Activated naive CD4-positive, alpha-beta T cell treated with anti-CD3 and anti-CD28 coated beads for 36 hours (primary cell): Measurements from ENCODE around the gene RUVBL2. TPM values are rescaled to one million over a fixed set of nuclear protein-coding genes. Genes with fewer than 3 reads are reported as not detected.
"Not testable (repeated sequence)": the region's sequence is repeated elsewhere in the genome, so short reads cannot be mapped to it uniquely, and the experiment has no call there.

Experiments used
- CTCF ChIA-PET: fragments of 350-600 bp; sonication (Branson Sonifier 250); formaldehyde crosslinking; loops from one replicate; lab custom pipeline; 2021; ENCODE audit warnings: antibody characterized with exemption; lab: Charles Lee
- DNase-seq: peaks from one replicate; pipeline ENCODE4 v3.0.0-alpha.2; 2020
- H3K27ac Mint-ChIP-seq: one replicate; pipeline ENCODE4 v1.8.0; 2021; ENCODE audit warnings: mild to moderate bottlenecking, mixed read lengths
- H3K27me3 Mint-ChIP-seq: one replicate; pipeline ENCODE4 v1.8.0; 2021; ENCODE audit warnings: low read depth, mixed read lengths
- H3K36me3 Mint-ChIP-seq: one replicate; pipeline ENCODE4 v1.8.0; 2021; ENCODE audit warnings: low read depth, mixed read lengths
- H3K4me1 Mint-ChIP-seq: one replicate; pipeline ENCODE4 v1.8.0; 2021; ENCODE audit warnings: low read depth, mixed read lengths
- H3K4me3 Mint-ChIP-seq: one replicate; pipeline ENCODE4 v1.8.0; 2021; ENCODE audit warnings: mild to moderate bottlenecking, moderate library complexity, mixed read lengths
- H3K9me3 Mint-ChIP-seq: one replicate; pipeline ENCODE4 v1.8.0; 2021; ENCODE audit warnings: mixed read lengths
- intact Hi-C: fragments of 100-400 bp; cut with micrococcal nuclease; formaldehyde crosslinking; loops from one replicate; pipeline ENCODE4 v1.15.1; 2023
- total RNA-seq, 2 experiments: library from RNA; stranded (reverse); gene quantifications; one replicate each; pipeline ENCODE4 v1.2.3, GENCODE V29; 2021

RUVBL2 gene
- total RNA-seq, 2 experiments from 2014 or later = 119 to 126 TPM

DNA sequence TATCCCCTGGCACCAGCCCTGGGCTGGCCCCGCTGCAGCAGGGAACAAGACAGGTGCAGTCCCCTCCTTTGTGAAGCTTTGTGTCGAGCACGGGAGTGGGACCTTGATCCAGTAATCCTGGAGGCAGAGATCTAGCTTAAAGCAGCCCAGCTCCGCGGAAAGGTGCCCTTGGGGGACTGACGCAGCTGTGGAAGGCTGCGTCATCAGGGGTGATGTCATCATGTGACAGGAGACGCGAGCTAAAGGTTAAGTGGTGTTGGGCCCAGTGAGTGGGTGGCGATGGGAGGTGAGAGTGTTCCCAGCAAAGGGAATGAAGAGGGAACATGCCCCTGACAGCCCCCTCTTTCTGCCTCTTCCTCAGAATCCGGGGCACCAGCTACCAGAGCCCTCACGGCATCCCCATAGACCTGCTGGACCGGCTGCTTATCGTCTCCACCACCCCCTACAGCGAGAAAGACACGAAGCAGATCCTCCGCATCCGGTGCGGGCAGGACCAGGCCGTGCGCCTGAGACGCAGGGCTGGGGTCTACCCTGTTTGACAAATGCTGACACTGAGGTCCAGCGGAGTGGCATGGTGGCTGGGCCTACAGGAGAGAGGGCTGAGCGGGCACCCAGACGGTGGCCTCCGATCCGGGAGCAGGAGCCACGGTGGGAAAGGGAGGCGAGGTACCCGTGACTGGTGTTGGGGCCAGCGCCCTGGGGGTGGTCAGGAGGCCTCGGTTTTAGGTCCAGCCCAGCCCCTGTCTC, 20.6 kb downstream of the RUVBL2 start:
- intact Hi-C loops = no loop called here
- Mint-ChIP-seq H3K9me3 (no peaks in the 10 kb centered on the region), H3K27ac (no peak overlapping the region), H3K4me1 (peaks cover 17% of the 10 kb centered on the region), H3K4me3 (no peak overlapping the region), H3K27me3 (peaks cover 7% of the 10 kb centered on the region), H3K36me3 (peaks cover 17% of the 10 kb centered on the region)
- no peak for DNase-seq
- CTCF ChIA-PET = interaction anchor here (0.7 to 2.2 kb wide), 3 partner anchors 11 to 16 kb away, joined by 3 to 12 read pairs (median 6); no protein-coding TSS in a partner anchor

DNA sequence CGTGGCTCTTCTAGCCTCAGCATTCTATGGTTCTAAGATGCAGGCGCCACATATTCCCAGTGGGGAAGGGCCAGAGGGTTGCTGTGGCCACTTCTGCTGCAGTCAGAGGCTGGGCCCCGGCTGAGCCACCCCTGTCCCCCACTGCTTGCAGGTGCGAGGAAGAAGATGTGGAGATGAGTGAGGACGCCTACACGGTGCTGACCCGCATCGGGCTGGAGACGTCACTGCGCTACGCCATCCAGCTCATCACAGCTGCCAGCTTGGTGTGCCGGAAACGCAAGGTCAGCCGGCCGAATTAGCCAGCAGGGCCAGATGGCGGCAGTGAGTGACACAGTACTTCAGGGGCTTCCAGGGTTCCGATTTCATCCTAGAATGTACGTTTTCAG, 21.2 kb downstream of the RUVBL2 start:
- intact Hi-C loops = no loop called here
- H3K27ac Mint-ChIP-seq = no peak overlapping the region
- DNase-seq = no peak
- H3K4me1 Mint-ChIP-seq = peaks cover 19% of the 10 kb centered on the region
- no peaks in the 10 kb centered on the region for H3K9me3 Mint-ChIP-seq
- no peak overlapping the region for H3K4me3 Mint-ChIP-seq
- H3K36me3 Mint-ChIP-seq = peaks cover 13% of the 10 kb centered on the region
- CTCF ChIA-PET = no interaction called here
- peaks cover 8% of the 10 kb centered on the region for H3K27me3 Mint-ChIP-seq

DNA sequence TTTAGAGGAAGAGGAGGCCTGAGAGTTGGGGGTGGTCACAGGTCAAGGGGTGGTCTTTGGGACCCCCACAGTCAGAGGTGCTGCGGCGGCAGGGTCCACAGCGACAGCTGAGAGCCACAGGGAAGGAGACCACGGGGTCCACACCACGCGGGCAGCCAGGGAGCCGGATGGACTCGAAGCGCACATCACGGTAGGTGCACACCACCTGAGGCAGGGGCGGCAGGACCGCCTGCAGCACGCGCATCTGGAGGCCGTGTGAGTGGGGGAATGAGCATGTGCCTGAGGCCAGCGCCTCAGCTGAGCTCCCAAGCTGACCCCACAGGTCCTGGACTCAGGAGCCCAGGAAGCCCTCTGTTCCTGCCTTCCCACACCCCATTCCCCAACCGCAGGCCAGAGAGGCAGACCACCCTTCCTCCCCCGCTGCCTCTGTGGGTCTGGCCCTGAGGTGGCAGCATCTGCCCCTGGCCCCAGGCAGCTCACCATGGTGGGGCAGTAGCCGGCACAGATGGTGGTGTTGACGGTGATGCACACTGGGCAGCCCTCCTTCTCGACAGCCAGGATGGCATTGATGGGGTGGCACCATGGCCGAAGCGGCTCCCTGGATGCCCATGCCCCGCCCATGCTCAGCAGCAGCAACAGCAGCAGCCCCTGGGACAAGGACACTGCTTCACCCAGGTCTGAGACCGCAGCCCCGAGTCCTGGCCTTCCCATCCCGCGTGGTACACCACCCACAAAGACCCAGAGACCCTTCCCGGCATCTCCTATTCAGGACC, 22.6 kb downstream of the RUVBL2 start:
- H3K4me3 Mint-ChIP-seq = no peak overlapping the region
- peaks cover 8% of the 10 kb centered on the region for H3K27me3 Mint-ChIP-seq
- H3K9me3 Mint-ChIP-seq = no peaks in the 10 kb centered on the region
- peaks cover 27% of the 10 kb centered on the region for H3K4me1 Mint-ChIP-seq
- CTCF ChIA-PET = interaction anchor here (0.6 to 0.7 kb wide), 2 partner anchors 209 to 233 kb away, joined by 3 read pairs; no protein-coding TSS in a partner anchor
- intact Hi-C loops = no loop called here
- peaks cover 8% of the 10 kb centered on the region for H3K36me3 Mint-ChIP-seq
- H3K27ac Mint-ChIP-seq = no peak overlapping the region
- no peak for DNase-seq

DNA sequence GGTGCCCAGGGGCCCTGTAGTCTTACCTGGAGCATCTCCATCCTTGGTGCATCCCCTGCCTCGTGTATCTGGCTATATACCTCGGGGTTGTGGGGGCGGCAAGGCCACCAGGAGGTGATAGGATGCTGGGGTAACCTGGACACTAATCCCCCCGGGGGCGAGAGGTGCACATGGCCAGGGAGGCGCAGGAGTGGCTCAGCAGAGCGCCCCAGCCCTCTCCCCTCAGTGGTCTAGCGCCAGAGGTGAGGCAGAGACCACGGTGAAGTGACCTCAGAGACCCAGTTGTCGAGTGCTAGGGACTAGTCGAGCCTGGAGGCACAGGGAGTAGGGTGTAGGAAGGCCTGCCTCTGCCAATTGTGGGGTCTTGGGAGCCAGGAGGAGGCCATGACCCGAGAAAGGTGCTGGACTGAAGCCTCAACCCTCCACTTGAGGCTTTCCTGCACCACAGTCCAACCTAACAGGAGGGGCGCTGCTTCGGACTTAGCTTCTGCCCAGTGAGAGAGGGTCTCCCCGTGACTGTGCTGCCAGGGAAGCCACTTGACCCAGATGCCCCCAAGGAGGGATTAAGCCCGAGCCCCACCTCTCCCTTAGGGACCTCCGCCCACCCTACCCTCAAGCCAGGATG, 23.5 kb downstream of the RUVBL2 start, which contains the start of gene LHB:
LHB (minus strand) TSS at position 51 of the 625 bp plus-strand sequence; CDS start at position 41, 10 bp downstream.
- H3K36me3 Mint-ChIP-seq = peaks cover 6% of the 10 kb centered on the region
- H3K9me3 Mint-ChIP-seq = no peaks in the 10 kb centered on the region
- DNase-seq = no peak
- H3K27ac Mint-ChIP-seq = no peak within 1 kb of the TSS
- CTCF ChIA-PET = interaction anchor here (0.7 to 4.8 kb wide), 3 partner anchors 17 to 234 kb away, joined by 3 to 22 read pairs (median 4); partner anchors contain the start of genes GYS1 and RUVBL2
- H3K4me3 Mint-ChIP-seq = peak within 1 kb of the TSS; percentile 74
- H3K27me3 Mint-ChIP-seq = peaks cover 8% of the 10 kb centered on the region
- intact Hi-C loops = no loop called here
- H3K4me1 Mint-ChIP-seq = peaks cover 27% of the 10 kb centered on the region

DNA sequence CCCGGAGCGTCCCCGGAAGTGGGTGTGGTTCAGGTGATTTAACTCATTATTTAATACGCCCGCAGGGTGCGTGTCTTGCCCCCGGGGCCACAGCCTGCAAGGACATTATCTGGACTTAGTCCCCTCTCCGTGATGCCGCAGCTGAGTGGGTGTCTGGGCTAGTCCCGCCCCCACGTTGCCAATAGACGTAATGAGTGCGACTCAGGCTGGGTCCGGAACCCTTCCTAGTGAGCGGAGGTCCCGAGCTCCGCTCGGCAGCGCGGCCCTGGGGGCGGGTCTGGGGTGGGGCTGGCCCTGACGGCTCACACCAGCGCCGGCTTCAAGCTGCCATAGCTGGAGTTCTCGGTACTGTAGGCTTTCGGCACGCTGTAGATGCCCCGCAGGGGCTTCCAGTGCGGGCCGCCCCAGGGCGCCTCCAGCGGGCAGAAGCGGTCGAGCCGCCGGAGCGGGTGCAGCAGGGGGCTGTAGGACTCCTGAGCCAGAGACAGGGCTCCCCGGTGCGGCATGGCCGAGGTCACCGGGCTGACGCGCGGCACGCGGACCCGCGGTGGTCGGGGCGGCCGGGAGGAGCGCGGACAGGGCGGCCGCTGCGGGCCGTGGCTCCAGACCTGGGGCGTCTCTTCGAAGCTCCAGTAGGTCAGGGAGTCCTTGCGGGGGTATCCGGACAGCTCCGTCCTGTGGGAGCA, 24.1 kb downstream of the RUVBL2 start:
- no peaks in the 10 kb centered on the region for H3K9me3 Mint-ChIP-seq
- CTCF ChIA-PET = interaction anchor here (0.9 to 4.8 kb wide), 5 partner anchors 12 to 24 kb away, joined by 3 to 22 read pairs (median 4); partner anchors contain the start of genes CGB2, GYS1 and RUVBL2
- peaks cover 8% of the 10 kb centered on the region for H3K27me3 Mint-ChIP-seq
- H3K4me1 Mint-ChIP-seq = peaks cover 27% of the 10 kb centered on the region
- intact Hi-C loops = loop anchor here (2.0 kb wide), 1 partner anchor 25 kb away; the partner anchor contains the start of genes GYS1 and RUVBL2
- peak; percentile 64 for DNase-seq
- H3K27ac Mint-ChIP-seq = no peak overlapping the region
- peaks cover 3% of the 10 kb centered on the region for H3K36me3 Mint-ChIP-seq
- H3K4me3 Mint-ChIP-seq = peak overlapping the region; percentile 74

DNA sequence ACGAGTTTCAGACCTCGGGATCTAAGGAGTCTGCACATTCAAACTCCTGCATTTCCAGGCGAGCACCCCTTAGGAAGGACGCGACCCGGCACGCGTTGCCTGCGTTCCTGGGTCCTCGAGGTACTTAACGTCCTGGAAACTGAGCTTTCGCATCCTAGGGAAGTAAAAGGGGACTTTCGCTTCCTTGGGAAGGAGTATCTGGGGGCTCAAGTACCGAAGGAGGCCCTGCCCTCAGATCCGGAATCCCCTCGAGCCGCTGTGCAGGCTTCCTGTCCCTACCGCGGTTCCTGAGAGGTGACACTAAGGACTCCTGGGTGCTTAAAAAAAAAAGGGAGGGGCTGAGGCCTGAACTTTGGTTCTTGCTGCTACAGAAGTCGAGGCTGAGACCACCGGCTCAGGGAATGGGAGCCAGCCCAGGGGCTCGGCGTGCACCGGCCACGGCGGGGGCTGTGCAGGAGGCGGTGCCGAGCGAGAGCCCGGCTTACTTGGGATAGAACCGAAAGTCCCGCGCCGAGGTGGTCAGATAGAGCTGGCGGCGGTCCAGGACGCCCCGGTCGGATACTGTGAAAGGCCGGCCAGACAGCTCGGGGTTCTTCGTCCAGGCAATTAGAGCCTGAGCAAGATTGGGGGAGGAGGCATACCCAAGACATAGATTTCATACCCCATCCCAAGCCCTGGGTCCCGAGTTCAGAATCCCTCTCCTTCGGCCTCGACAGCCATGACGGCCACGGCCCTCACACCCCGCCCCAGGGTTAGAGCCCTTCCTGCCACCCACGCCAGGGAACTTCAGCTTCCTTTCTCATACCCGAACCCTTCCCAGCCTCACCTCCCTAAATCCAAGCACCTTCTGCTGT, 24.9 kb downstream of the RUVBL2 start:
- DNase-seq = peak; percentile 29
- peaks cover 27% of the 10 kb centered on the region for H3K4me1 Mint-ChIP-seq
- H3K9me3 Mint-ChIP-seq, H3K27me3 Mint-ChIP-seq, H3K27ac Mint-ChIP-seq, H3K36me3 Mint-ChIP-seq: not testable (repeated sequence)
- intact Hi-C loops = loop anchor here (2.0 kb wide), 1 partner anchor 26 kb away; the partner anchor contains the start of genes GYS1 and RUVBL2
- CTCF ChIA-PET = interaction anchor here (0.6 to 4.8 kb wide), 6 partner anchors 13 to 204 kb away, joined by 3 to 22 read pairs (median 3); partner anchors contain the start of genes CGB2, GYS1 and RUVBL2
- peak overlapping the region; percentile 74 for H3K4me3 Mint-ChIP-seq

DNA sequence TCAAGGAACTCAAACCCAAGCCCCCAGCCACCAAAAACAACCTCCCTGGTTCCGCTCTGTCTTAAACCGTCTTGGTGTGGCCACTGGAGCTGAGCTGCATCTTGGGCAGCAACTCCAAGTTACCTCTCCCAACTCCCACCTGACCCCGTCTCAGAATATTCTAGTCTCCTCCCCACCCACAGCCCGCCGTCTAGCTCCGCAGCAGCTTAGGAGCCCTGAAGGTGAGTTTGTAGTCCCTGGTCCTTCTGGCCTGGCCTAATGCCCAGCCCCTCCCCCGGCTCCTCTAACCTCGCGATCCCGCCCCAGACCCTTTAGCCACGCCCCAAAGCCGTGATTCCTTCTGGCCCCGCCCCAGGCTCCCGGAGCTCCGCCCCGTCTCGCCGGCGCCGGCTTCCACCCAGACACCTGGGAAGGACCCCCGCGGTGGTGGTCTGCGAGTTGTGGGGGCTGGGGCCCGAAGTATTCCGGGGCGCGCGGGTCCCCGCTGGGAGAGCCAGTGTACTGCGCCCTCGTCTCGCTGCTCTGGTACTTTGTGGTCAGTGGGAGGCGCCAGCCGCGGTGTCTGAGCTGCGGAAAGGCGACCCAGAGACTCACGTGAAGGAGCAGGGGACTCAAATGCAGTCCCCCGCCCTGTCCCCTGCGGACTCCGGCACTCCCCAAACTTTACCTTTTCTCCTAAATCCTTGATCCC, 25.7 kb downstream of the RUVBL2 start:
- peaks cover 3% of the 10 kb centered on the region for H3K36me3 Mint-ChIP-seq
- no peak overlapping the region for H3K27ac Mint-ChIP-seq
- CTCF ChIA-PET = interaction anchor here (0.8 to 4.8 kb wide), 4 partner anchors 15 to 26 kb away, joined by 3 to 22 read pairs (median 6); partner anchors contain the start of genes GYS1 and RUVBL2
- peak overlapping the region; percentile 74 for H3K4me3 Mint-ChIP-seq
- peak; percentile 68 for DNase-seq
- no peaks in the 10 kb centered on the region for H3K9me3 Mint-ChIP-seq
- peaks cover 8% of the 10 kb centered on the region for H3K27me3 Mint-ChIP-seq
- intact Hi-C loops = loop anchor here (2.0 kb wide), 1 partner anchor 27 kb away; the partner anchor contains the start of genes GYS1 and RUVBL2
- peaks cover 27% of the 10 kb centered on the region for H3K4me1 Mint-ChIP-seq

DNA sequence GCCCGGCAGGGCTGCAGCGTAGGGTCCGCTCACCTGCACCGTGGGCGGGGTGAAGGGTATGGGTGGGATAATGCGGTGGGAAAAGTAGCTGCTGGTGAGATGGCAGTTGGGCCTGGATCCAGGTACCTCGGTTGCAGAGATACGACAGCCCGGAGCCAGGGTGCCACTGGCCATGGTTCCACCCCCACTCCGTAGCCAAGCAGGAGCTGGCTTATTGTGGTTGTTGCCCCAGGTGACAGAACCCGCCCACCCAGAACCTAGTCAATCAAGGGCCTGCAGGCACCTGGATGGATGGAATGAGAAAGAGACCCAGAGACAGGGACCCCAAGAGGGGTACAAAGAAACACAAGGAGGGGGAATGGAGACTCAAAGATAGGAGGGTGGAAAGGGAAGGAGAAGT, 26.7 kb downstream of the RUVBL2 start:
- CTCF ChIA-PET = interaction anchor here (1.4 to 4.8 kb wide), 2 partner anchors 14 to 27 kb away, joined by 4 to 22 read pairs; partner anchors contain the start of genes GYS1 and RUVBL2
- Mint-ChIP-seq H3K27ac (no peak overlapping the region), H3K4me1 (peaks cover 27% of the 10 kb centered on the region), H3K4me3 (no peak overlapping the region), H3K9me3 (no peaks in the 10 kb centered on the region), H3K36me3 (peaks cover 3% of the 10 kb centered on the region), H3K27me3 (peaks cover 8% of the 10 kb centered on the region)
- intact Hi-C loops = no loop called here
- DNase-seq = no peak

DNA sequence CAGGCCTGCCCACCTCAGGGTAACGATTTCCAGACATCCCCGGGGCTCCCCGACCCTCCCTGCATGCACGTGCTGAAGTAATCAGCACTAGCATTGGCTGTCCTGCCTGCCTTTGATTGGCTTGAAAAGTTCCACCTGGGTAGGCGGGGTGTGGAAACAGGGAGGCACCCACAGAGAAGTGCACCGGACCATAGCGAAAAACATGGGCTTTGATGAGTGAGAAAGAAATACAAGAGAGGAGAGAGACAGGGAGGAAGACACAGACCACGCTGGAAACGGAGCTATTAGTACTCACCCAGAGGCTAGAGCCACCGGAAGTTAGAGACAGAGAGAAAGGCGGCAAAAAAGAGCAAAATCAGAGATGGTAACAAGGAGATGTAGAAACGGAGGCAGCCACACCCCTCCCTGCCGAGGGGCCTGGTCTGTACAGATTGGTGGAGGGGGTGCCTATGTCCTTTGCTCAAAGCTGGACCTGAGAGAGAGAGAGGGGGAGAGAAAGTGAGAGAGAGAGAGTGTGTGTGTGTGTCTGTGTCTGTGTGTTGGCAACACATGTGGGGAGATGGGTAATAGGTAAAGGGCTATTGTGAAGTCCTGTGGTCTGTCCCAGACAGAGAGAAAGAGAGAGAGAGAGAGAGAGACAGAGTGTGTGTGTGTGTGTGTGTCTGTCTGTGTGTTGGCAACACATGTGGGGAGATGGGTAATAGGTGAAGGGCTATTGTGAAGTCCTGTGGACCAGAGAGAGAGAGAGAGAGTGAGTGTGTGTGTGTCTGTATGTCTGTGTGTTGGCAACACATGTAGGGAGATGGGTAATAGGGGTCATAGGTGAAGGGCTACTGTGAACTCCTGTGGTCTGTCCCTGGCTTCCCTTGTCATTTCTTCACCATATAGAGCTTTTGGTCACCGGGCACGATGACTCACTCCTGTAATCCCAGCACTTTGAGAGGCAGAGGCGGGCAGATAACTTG, 27.5 kb downstream of the RUVBL2 start:
- Mint-ChIP-seq H3K36me3 (no peaks in the 10 kb centered on the region), H3K27ac (no peak overlapping the region), H3K4me3 (no peak overlapping the region), H3K27me3 (peaks cover 8% of the 10 kb centered on the region), H3K4me1 (peaks cover 27% of the 10 kb centered on the region), H3K9me3 (no peaks in the 10 kb centered on the region)
- CTCF ChIA-PET = interaction anchor here (0.6 to 4.8 kb wide), 2 partner anchors 28 to 92 kb away, joined by 4 to 22 read pairs; partner anchors contain the start of genes GYS1 and RUVBL2
- DNase-seq = no peak
- intact Hi-C loops = no loop called here
